SK-N-SH (cell line): ENCODE results near the gene MFAP2. TPM values are rescaled to one million over a fixed set of nuclear protein-coding genes. Genes with fewer than 3 reads are reported as not detected.

Experiments
- CTCF ChIA-PET: fragments of 300-600, 350-600 bp; formaldehyde crosslinking; extraction: SDS; loops from one replicate; lab custom pipeline; 2021; lab: Yijun Ruan, JAX
- POLR2A ChIA-PET: fragments of 350-600 bp; sonication (Branson Sonifier 250); formaldehyde crosslinking; extraction: SDS; loops from one replicate; lab custom pipeline; 2020; ENCODE audit warnings: antibody characterized with exemption, inconsistent platforms; lab: Yijun Ruan, JAX
- DNase-seq: peaks from one replicate; pipeline ENCODE4 v3.0.0; 2012
- H2AFZ ChIP-seq: fragments of 200-600 bp; sonication (generic); 2 replicates; pipeline ENCODE4 v1.8.1; 2016; ENCODE audit warnings: antibody characterized with exemption, mild to moderate bottlenecking, low read depth
- H3F3A ChIP-seq: fragments of 200-600 bp; sonication (generic); replicated peaks from 2 replicates; pipeline ENCODE3; 2016; ENCODE audit warnings: antibody characterized with exemption, mild to moderate bottlenecking; ENCODE audit not compliant: insufficient read depth
- H3K27ac ChIP-seq, 2 experiments: fragments of 200-500 bp in 1 of 2; fragments of 200-600 bp in 1 of 2; sonication (Bioruptor generic) in 1 of 2; sonication (generic), shearing (Covaris generic) in 1 of 2; 2 replicates each; pipeline versions ENCODE4 v1.5.1 to v1.6.1; 2014 to 2016; ENCODE audit warnings: low read depth in 2 of 2, inconsistent platforms in 1 of 2, low read length in 1 of 2, mild to moderate bottlenecking in 1 of 2, mixed read lengths in 1 of 2
- H3K27me3 ChIP-seq: fragments of 200-600 bp; sonication (generic), shearing (Covaris generic); 2 replicates; pipeline ENCODE4 v1.6.1; 2016; ENCODE audit warnings: mixed run types; ENCODE audit not compliant: insufficient read depth
- H3K36me3 ChIP-seq, 2 experiments: fragments of 200-500 bp in 1 of 2; fragments of 200-600 bp in 1 of 2; sonication (Bioruptor generic) in 1 of 2; sonication (generic) in 1 of 2; replicated peaks in 1 of 2; 2 replicates each; pipeline versions ENCODE3 to v1.5.1; 2014 to 2016; ENCODE audit warnings: low read length in 1 of 2, mild to moderate bottlenecking in 1 of 2; ENCODE audit not compliant: insufficient read depth in 2 of 2, control insufficient read depth in 1 of 2
- H3K4me1 ChIP-seq, 2 experiments: fragments of 200-500 bp in 1 of 2; fragments of 200-600 bp in 1 of 2; sonication (Bioruptor generic) in 1 of 2; sonication (generic), shearing (Covaris generic) in 1 of 2; 2 replicates each; pipeline versions ENCODE4 v1.5.1 to v1.6.1; 2014 to 2016; ENCODE audit warnings: low read depth in 1 of 2, low read length in 1 of 2, mixed run types in 1 of 2; ENCODE audit not compliant: insufficient read depth in 2 of 2, control insufficient read depth in 1 of 2
- H3K4me2 ChIP-seq: fragments of 200-600 bp; sonication (generic), shearing (Covaris generic); 2 replicates; pipeline ENCODE4 v1.6.1; 2017; ENCODE audit warnings: mixed run types
- H3K4me3 ChIP-seq, 2 experiments: fragments of 200-500 bp in 1 of 2; fragments of 200-600 bp in 1 of 2; sonication (Bioruptor generic) in 1 of 2; sonication (generic), shearing (Covaris generic) in 1 of 2; 2 replicates each; pipeline versions ENCODE4 v1.5.1 to v1.8.1; 2014 to 2016; ENCODE audit warnings: low read depth in 2 of 2, inconsistent platforms in 1 of 2, low read length in 1 of 2, mild to moderate bottlenecking in 1 of 2, mixed read lengths in 1 of 2, moderate library complexity in 1 of 2
- H3K79me2 ChIP-seq: fragments of 200-600 bp; sonication (generic); 2 replicates; pipeline ENCODE4 v1.8.1; 2017; ENCODE audit warnings: mild to moderate bottlenecking; ENCODE audit not compliant: insufficient read depth
- H3K9ac ChIP-seq: fragments of 200-600 bp; sonication (generic); 2 replicates; pipeline ENCODE4 v1.6.1; 2017; ENCODE audit warnings: mixed run types
- H3K9me2 ChIP-seq: fragments of 200-600 bp; sonication (generic); 2 replicates; pipeline ENCODE4 v1.6.1; 2017; ENCODE audit warnings: mixed run types
- H3K9me3 ChIP-seq: fragments of 200-600 bp; sonication (generic); 2 replicates; pipeline ENCODE4 v1.6.1; 2017; ENCODE audit warnings: mixed run types, mild to moderate bottlenecking, moderate library complexity
- H4K20me1 ChIP-seq: fragments of 200-600 bp; sonication (generic); 2 replicates; pipeline ENCODE4 v1.6.1; 2017; ENCODE audit warnings: mild to moderate bottlenecking, mixed run types; ENCODE audit not compliant: insufficient read depth
- CTCF ChIP-seq: fragments of 200-600 bp; sonication (generic); IDR thresholded peaks from 2 replicates; pipeline ENCODE4 v1.6.1; 2017; ENCODE audit warnings: antibody characterized with exemption, mild to moderate bottlenecking, moderate library complexity
- YY1 ChIP-seq: IDR thresholded peaks from 2 replicates; pipeline ENCODE4 v1.4.0; 2012; ENCODE audit warnings: low read depth, mild to moderate bottlenecking
- WGBS: methylation state at CpG from one replicate; pipeline ENCODE4 v1.1.6; 2017; ENCODE audit warnings: low lambda C conversion rate; 5-methylcytosine and 5-hydroxymethylcytosine counted together
- polyA plus RNA-seq, 3 experiments: library from polyadenylated mRNA; depleted of rRNA; stranded (reverse); fragments of >200 nt; gene quantifications; 2 replicates each; pipeline ENCODE4 v1.2.3, GENCODE V29; 2012

MFAP2 gene
- polyA plus RNA-seq, 1 of the 3 experiments (the other 2 are of a cell fraction), result 189 TPM

GRCh38 chr1:16924919-16925477 lies 55.4 kb downstream of the MFAP2 start:
- POLR2A ChIA-PET, result interaction anchor here (1.4 kb wide), 1 partner anchor 20 kb away, joined by 6 read pairs; no protein-coding TSS in a partner anchor
- Histone ChIP-seq H3K36me3 (no peaks in the 10 kb centered on the region), H3F3A (no peaks in the 10 kb centered on the region), H3K79me2 (no peaks in the 10 kb centered on the region), H3K9me3 (no peaks in the 10 kb centered on the region), H3K27me3 (no peaks in the 10 kb centered on the region), H4K20me1 (no peaks in the 10 kb centered on the region), H3K9me2 (no peaks in the 10 kb centered on the region), H3K4me3 (no peak overlapping the region), H3K4me1 (peaks cover 6 to 36% of the 10 kb centered on the region in 2 experiments; a peak in 2 of 4 replicates), H3K4me2 (no peak overlapping the region), H3K9ac (no peak overlapping the region), H3K27ac (no peak overlapping the region), H2AFZ (no peak overlapping the region)
- peak; percentile 40; the same call in 1 of the 2 replicates for TF ChIP-seq CTCF
- TF ChIP-seq YY1, result no peak
- CTCF ChIA-PET, result interaction anchor here (0.7 to 2.5 kb wide), 6 partner anchors 15 to 556 kb away, joined by 3 to 5 read pairs (median 4); no protein-coding TSS in a partner anchor
- 93% methylated on average over 13 of the region's 13 CpGs for WGBS
- peak; percentile 77 for DNase-seq

Other genes with a start within 250 kb of the MFAP2 start
- not detected in 2 replicates for gene RNU1-4, start 240.1 kb downstream of the MFAP2 start, polyA plus RNA-seq (2012; rRNA removed)
- not detected in 2 replicates for gene RNU1-2, start 84.6 kb downstream of the MFAP2 start, polyA plus RNA-seq (2012; rRNA removed)
- gene CROCC, start 58.7 kb downstream of the MFAP2 start, polyA plus RNA-seq (2012; rRNA removed), result 31.9 and 39.1 TPM in 2 replicates
- gene ATP13A2, start 31.3 kb upstream of the MFAP2 start, polyA plus RNA-seq (2012; rRNA removed), result 15.9 and 29.3 TPM in 2 replicates
- gene SDHB, start 73.4 kb upstream of the MFAP2 start, polyA plus RNA-seq (2012; rRNA removed), result 128 and 139 TPM in 2 replicates
- 0.52 and 0.58 TPM in 2 replicates for gene PADI2, start 138.8 kb upstream of the MFAP2 start, polyA plus RNA-seq (2012; rRNA removed)
- 0.26 and 0.62 TPM in 2 replicates for gene PADI1, start 224.5 kb upstream of the MFAP2 start, polyA plus RNA-seq (2012; rRNA removed)